GM12892 (cell line): Measurements from ENCODE around the gene IDH2.

Source experiments
- POLR2A ChIP-seq: IDR thresholded peaks from 2 replicates; pipeline ENCODE4 v1.6.1; 2011; ENCODE audit warnings: low read depth, low read length, control low read depth
- POLR2AphosphoS5 ChIP-seq: IDR thresholded peaks from 2 replicates; pipeline ENCODE4 v1.6.1; 2011; ENCODE audit warnings: low read depth, low read length, control low read depth
- TAF1 ChIP-seq: IDR thresholded peaks from 2 replicates; pipeline ENCODE4 v1.6.1; 2011; ENCODE audit warnings: low read depth, mild to moderate bottlenecking, control low read depth, low read length, borderline replicate concordance

GRCh38 chr15:90085565-90085964 lies 16.7 kb downstream of the IDH2 start:
- TF ChIP-seq POLR2A (no peak), TAF1 (no peak), POLR2AphosphoS5 (no peak)
